SK-N-SH (cell line): Measurements from ENCODE around the gene PGAP2. TPM values are rescaled to one million over a fixed set of nuclear protein-coding genes. Genes with fewer than 3 reads are reported as not detected.

Experiments used
- CTCF ChIA-PET: fragments of 300-600, 350-600 bp; formaldehyde crosslinking; extraction: SDS; loops from one replicate; lab custom pipeline; 2021; lab: Yijun Ruan, JAX
- POLR2A ChIA-PET: fragments of 350-600 bp; sonication (Branson Sonifier 250); formaldehyde crosslinking; extraction: SDS; loops from one replicate; lab custom pipeline; 2020; ENCODE audit warnings: antibody characterized with exemption, inconsistent platforms; lab: Yijun Ruan, JAX
- DNase-seq: peaks from one replicate; pipeline ENCODE4 v3.0.0; 2012
- H2AFZ ChIP-seq: fragments of 200-600 bp; sonication (generic); 2 replicates; pipeline ENCODE4 v1.8.1; 2016; ENCODE audit warnings: antibody characterized with exemption, mild to moderate bottlenecking, low read depth
- H3F3A ChIP-seq: fragments of 200-600 bp; sonication (generic); replicated peaks from 2 replicates; pipeline ENCODE3; 2016; ENCODE audit warnings: antibody characterized with exemption, mild to moderate bottlenecking; ENCODE audit not compliant: insufficient read depth
- H3K27ac ChIP-seq, 2 experiments: fragments of 200-500 bp in 1 of 2; fragments of 200-600 bp in 1 of 2; sonication (Bioruptor generic) in 1 of 2; sonication (generic), shearing (Covaris generic) in 1 of 2; 2 replicates each; pipeline versions ENCODE4 v1.5.1 to v1.6.1; 2014 to 2016; ENCODE audit warnings: low read depth in 2 of 2, inconsistent platforms in 1 of 2, low read length in 1 of 2, mild to moderate bottlenecking in 1 of 2, mixed read lengths in 1 of 2
- H3K27me3 ChIP-seq: fragments of 200-600 bp; sonication (generic), shearing (Covaris generic); 2 replicates; pipeline ENCODE4 v1.6.1; 2016; ENCODE audit warnings: mixed run types; ENCODE audit not compliant: insufficient read depth
- H3K36me3 ChIP-seq, 2 experiments: fragments of 200-500 bp in 1 of 2; fragments of 200-600 bp in 1 of 2; sonication (Bioruptor generic) in 1 of 2; sonication (generic) in 1 of 2; replicated peaks in 1 of 2; 2 replicates each; pipeline versions ENCODE3 to v1.5.1; 2014 to 2016; ENCODE audit warnings: low read length in 1 of 2, mild to moderate bottlenecking in 1 of 2; ENCODE audit not compliant: insufficient read depth in 2 of 2, control insufficient read depth in 1 of 2
- H3K4me1 ChIP-seq, 2 experiments: fragments of 200-500 bp in 1 of 2; fragments of 200-600 bp in 1 of 2; sonication (Bioruptor generic) in 1 of 2; sonication (generic), shearing (Covaris generic) in 1 of 2; 2 replicates each; pipeline versions ENCODE4 v1.5.1 to v1.6.1; 2014 to 2016; ENCODE audit warnings: low read depth in 1 of 2, low read length in 1 of 2, mixed run types in 1 of 2; ENCODE audit not compliant: insufficient read depth in 2 of 2, control insufficient read depth in 1 of 2
- H3K4me2 ChIP-seq: fragments of 200-600 bp; sonication (generic), shearing (Covaris generic); 2 replicates; pipeline ENCODE4 v1.6.1; 2017; ENCODE audit warnings: mixed run types
- H3K4me3 ChIP-seq, 2 experiments: fragments of 200-500 bp in 1 of 2; fragments of 200-600 bp in 1 of 2; sonication (Bioruptor generic) in 1 of 2; sonication (generic), shearing (Covaris generic) in 1 of 2; 2 replicates each; pipeline versions ENCODE4 v1.5.1 to v1.8.1; 2014 to 2016; ENCODE audit warnings: low read depth in 2 of 2, inconsistent platforms in 1 of 2, low read length in 1 of 2, mild to moderate bottlenecking in 1 of 2, mixed read lengths in 1 of 2, moderate library complexity in 1 of 2
- H3K79me2 ChIP-seq: fragments of 200-600 bp; sonication (generic); 2 replicates; pipeline ENCODE4 v1.8.1; 2017; ENCODE audit warnings: mild to moderate bottlenecking; ENCODE audit not compliant: insufficient read depth
- H3K9ac ChIP-seq: fragments of 200-600 bp; sonication (generic); 2 replicates; pipeline ENCODE4 v1.6.1; 2017; ENCODE audit warnings: mixed run types
- H3K9me2 ChIP-seq: fragments of 200-600 bp; sonication (generic); 2 replicates; pipeline ENCODE4 v1.6.1; 2017; ENCODE audit warnings: mixed run types
- H3K9me3 ChIP-seq: fragments of 200-600 bp; sonication (generic); 2 replicates; pipeline ENCODE4 v1.6.1; 2017; ENCODE audit warnings: mixed run types, mild to moderate bottlenecking, moderate library complexity
- H4K20me1 ChIP-seq: fragments of 200-600 bp; sonication (generic); 2 replicates; pipeline ENCODE4 v1.6.1; 2017; ENCODE audit warnings: mild to moderate bottlenecking, mixed run types; ENCODE audit not compliant: insufficient read depth
- EZH2phosphoT487 ChIP-seq: fragments of 200-600 bp; sonication (generic); IDR thresholded peaks from 2 replicates; pipeline ENCODE4 v1.6.1; 2017; ENCODE audit warnings: low read depth, mixed run types, mild to moderate bottlenecking, antibody characterized with exemption, moderate library complexity, borderline replicate concordance
- FOSL2 ChIP-seq: IDR thresholded peaks from 2 replicates; pipeline ENCODE4 v1.4.0; 2012; ENCODE audit warnings: low read depth, mild to moderate bottlenecking, moderate library complexity, borderline replicate concordance
- FOXJ3 ChIP-seq: sonication (generic); formaldehyde crosslinking; IDR thresholded peaks from 2 replicates; pipeline ENCODE4 v1.5.1; 2020; ENCODE audit warnings: mild to moderate bottlenecking, missing genetic modification reagents
- FOXM1 ChIP-seq: IDR thresholded peaks from 2 replicates; pipeline ENCODE4 v1.4.0; 2012; ENCODE audit warnings: low read depth, mild to moderate bottlenecking
- GABPA ChIP-seq: IDR thresholded peaks from 2 replicates; pipeline ENCODE4 v1.4.0; 2012; ENCODE audit warnings: low read depth, mild to moderate bottlenecking
- GATA2 ChIP-seq: sonication (generic); formaldehyde crosslinking; IDR thresholded peaks from 2 replicates; pipeline ENCODE4 v1.5.0; 2020; ENCODE audit warnings: mild to moderate bottlenecking, missing genetic modification reagents
- JUND ChIP-seq: IDR thresholded peaks from 2 replicates; pipeline ENCODE4 v1.4.0; 2012
- NRF1 ChIP-seq: IDR thresholded peaks from 2 replicates; pipeline ENCODE4 v1.6.1; 2012; ENCODE audit warnings: low read depth, mild to moderate bottlenecking, low read length
- POLR2AphosphoS5 ChIP-seq: IDR thresholded peaks from 2 replicates; pipeline ENCODE4 v1.6.1; 2012; ENCODE audit warnings: low read depth, low read length
- TAF1 ChIP-seq: IDR thresholded peaks from 2 replicates; pipeline ENCODE4 v1.6.1; 2012; ENCODE audit warnings: low read depth, mild to moderate bottlenecking, low read length, moderate library complexity, borderline replicate concordance
- WGBS: methylation state at CpG from one replicate; pipeline ENCODE4 v1.1.6; 2017; ENCODE audit warnings: low lambda C conversion rate; 5-methylcytosine and 5-hydroxymethylcytosine counted together
- polyA plus RNA-seq, 3 experiments: library from polyadenylated mRNA; depleted of rRNA; stranded (reverse); fragments of >200 nt; gene quantifications; 2 replicates each; pipeline ENCODE4 v1.2.3, GENCODE V29; 2012
- TF ChIP-seq, protein P1 (sequence below): fragments of 200-600 bp; sonication (generic); IDR thresholded peaks from 2 replicates; pipeline ENCODE4 v1.6.1; 2017; ENCODE audit warnings: antibody characterized with exemption, mild to moderate bottlenecking, moderate library complexity
- TF ChIP-seq, protein P2 (sequence below): IDR thresholded peaks from 2 replicates; pipeline ENCODE4 v1.4.0; 2012; ENCODE audit warnings: low read depth, borderline replicate concordance
- TF ChIP-seq, protein P3 (sequence below): fragments of 150-350 bp; IDR thresholded peaks from 2 replicates; pipeline ENCODE4 v1.6.1; 2016; ENCODE audit warnings: mild to moderate bottlenecking, low read depth, low read length
- TF ChIP-seq, protein P4 (sequence below): IDR thresholded peaks from 2 replicates; pipeline ENCODE4 v1.4.0; 2012; ENCODE audit warnings: low read depth
- TF ChIP-seq, protein P5 (sequence below): IDR thresholded peaks from 2 replicates; pipeline ENCODE4 v1.6.1; 2012; ENCODE audit warnings: mild to moderate bottlenecking, low read depth, low read length, moderate library complexity
- TF ChIP-seq, protein P6 (sequence below): fragments of 150-350 bp; IDR thresholded peaks from 2 replicates; pipeline ENCODE4 v1.6.1; 2017; ENCODE audit warnings: antibody characterized with exemption, low read length, low read depth, borderline replicate concordance

PGAP2 gene
- polyA plus RNA-seq, 1 of the 3 experiments (the other 2 are of a cell fraction), result 41.3 TPM

DNA sequence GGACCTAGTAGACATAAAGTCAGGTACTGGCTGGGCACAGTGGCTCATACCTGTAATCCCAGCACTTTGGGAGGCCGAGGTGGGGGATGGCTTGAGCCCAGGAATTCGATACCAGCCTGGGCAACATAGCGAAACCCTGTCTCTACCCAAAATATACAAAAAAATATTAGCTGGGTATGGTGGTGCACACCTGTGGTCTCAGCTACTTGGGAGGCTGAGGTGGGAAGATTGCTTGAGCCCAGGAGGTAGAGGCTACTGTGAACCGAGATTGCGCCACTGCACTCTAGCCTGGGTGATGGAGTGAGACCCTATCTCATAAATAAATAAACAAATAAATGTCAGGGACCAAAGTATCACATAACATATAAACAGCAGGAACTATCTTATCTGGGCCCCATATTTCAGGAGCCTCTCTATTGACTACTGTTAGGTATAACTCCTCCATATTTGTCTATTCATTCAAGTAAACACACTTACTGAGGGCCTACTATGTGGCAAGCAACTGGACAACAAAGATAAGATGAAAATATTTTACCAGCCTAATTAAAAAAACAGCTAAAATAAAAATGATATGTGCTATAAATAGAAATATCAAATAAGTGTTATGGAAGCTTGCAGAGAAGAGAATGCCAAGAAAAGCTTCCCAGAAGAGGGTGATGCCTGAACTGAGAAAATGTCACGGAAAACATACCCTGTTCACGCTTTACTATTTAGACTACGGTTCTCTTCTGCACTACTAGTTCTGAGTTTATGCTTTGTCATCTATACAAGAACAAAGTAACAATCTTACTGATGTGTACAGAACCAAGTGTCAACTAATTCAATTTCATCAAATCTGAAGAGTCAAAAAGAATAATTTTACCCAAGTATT is 13.0 kb upstream of the PGAP2 start:
- Histone ChIP-seq H3K4me1 (peaks cover 0 to 5% of the 10 kb centered on the region in 2 experiments; a peak in 2 of 4 replicates), H3K4me2 (peak overlapping the region; percentile 85), H3K4me3 (peak overlapping the region; percentile 73 to 81), H3K27me3 (no peaks in the 10 kb centered on the region), H4K20me1 (peaks cover 36% of the 10 kb centered on the region), H3K9me2 (no peaks in the 10 kb centered on the region), H3K9ac (peak overlapping the region; percentile 95; the same call in 1 of the 2 replicates), H3K27ac (no peak overlapping the region), H3F3A (peaks cover 4% of the 10 kb centered on the region), H3K9me3 (no peaks in the 10 kb centered on the region), H3K79me2 (peaks cover 78% of the 10 kb centered on the region), H2AFZ (no peak overlapping the region), H3K36me3 (peaks cover 0 to 24% of the 10 kb centered on the region in 2 experiments)
- POLR2A ChIA-PET, result no interaction called here
- TF ChIP-seq, protein P1, sequence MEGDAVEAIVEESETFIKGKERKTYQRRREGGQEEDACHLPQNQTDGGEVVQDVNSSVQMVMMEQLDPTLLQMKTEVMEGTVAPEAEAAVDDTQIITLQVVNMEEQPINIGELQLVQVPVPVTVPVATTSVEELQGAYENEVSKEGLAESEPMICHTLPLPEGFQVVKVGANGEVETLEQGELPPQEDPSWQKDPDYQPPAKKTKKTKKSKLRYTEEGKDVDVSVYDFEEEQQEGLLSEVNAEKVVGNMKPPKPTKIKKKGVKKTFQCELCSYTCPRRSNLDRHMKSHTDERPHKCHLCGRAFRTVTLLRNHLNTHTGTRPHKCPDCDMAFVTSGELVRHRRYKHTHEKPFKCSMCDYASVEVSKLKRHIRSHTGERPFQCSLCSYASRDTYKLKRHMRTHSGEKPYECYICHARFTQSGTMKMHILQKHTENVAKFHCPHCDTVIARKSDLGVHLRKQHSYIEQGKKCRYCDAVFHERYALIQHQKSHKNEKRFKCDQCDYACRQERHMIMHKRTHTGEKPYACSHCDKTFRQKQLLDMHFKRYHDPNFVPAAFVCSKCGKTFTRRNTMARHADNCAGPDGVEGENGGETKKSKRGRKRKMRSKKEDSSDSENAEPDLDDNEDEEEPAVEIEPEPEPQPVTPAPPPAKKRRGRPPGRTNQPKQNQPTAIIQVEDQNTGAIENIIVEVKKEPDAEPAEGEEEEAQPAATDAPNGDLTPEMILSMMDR, result no peak
- TF ChIP-seq, protein P2, sequence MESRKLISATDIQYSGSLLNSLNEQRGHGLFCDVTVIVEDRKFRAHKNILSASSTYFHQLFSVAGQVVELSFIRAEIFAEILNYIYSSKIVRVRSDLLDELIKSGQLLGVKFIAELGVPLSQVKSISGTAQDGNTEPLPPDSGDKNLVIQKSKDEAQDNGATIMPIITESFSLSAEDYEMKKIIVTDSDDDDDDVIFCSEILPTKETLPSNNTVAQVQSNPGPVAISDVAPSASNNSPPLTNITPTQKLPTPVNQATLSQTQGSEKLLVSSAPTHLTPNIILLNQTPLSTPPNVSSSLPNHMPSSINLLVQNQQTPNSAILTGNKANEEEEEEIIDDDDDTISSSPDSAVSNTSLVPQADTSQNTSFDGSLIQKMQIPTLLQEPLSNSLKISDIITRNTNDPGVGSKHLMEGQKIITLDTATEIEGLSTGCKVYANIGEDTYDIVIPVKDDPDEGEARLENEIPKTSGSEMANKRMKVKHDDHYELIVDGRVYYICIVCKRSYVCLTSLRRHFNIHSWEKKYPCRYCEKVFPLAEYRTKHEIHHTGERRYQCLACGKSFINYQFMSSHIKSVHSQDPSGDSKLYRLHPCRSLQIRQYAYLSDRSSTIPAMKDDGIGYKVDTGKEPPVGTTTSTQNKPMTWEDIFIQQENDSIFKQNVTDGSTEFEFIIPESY, result no peak
- TF ChIP-seq POLR2AphosphoS5, result no peak
- no peak for TF ChIP-seq EZH2phosphoT487
- TF ChIP-seq, protein P3, sequence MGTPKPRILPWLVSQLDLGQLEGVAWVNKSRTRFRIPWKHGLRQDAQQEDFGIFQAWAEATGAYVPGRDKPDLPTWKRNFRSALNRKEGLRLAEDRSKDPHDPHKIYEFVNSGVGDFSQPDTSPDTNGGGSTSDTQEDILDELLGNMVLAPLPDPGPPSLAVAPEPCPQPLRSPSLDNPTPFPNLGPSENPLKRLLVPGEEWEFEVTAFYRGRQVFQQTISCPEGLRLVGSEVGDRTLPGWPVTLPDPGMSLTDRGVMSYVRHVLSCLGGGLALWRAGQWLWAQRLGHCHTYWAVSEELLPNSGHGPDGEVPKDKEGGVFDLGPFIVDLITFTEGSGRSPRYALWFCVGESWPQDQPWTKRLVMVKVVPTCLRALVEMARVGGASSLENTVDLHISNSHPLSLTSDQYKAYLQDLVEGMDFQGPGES, result no peak
- no peak for TF ChIP-seq FOSL2
- no peak for TF ChIP-seq NRF1
- TF ChIP-seq, protein P4, sequence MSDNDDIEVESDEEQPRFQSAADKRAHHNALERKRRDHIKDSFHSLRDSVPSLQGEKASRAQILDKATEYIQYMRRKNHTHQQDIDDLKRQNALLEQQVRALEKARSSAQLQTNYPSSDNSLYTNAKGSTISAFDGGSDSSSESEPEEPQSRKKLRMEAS, result no peak
- TF ChIP-seq FOXM1, result no peak
- no peak for TF ChIP-seq TAF1
- no peak for TF ChIP-seq GABPA
- no peak for TF ChIP-seq GATA2 (CRISPR knock-in tag)
- TF ChIP-seq JUND, result no peak
- TF ChIP-seq, protein P5, sequence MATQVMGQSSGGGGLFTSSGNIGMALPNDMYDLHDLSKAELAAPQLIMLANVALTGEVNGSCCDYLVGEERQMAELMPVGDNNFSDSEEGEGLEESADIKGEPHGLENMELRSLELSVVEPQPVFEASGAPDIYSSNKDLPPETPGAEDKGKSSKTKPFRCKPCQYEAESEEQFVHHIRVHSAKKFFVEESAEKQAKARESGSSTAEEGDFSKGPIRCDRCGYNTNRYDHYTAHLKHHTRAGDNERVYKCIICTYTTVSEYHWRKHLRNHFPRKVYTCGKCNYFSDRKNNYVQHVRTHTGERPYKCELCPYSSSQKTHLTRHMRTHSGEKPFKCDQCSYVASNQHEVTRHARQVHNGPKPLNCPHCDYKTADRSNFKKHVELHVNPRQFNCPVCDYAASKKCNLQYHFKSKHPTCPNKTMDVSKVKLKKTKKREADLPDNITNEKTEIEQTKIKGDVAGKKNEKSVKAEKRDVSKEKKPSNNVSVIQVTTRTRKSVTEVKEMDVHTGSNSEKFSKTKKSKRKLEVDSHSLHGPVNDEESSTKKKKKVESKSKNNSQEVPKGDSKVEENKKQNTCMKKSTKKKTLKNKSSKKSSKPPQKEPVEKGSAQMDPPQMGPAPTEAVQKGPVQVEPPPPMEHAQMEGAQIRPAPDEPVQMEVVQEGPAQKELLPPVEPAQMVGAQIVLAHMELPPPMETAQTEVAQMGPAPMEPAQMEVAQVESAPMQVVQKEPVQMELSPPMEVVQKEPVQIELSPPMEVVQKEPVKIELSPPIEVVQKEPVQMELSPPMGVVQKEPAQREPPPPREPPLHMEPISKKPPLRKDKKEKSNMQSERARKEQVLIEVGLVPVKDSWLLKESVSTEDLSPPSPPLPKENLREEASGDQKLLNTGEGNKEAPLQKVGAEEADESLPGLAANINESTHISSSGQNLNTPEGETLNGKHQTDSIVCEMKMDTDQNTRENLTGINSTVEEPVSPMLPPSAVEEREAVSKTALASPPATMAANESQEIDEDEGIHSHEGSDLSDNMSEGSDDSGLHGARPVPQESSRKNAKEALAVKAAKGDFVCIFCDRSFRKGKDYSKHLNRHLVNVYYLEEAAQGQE, result no peak
- TF ChIP-seq, protein P6, sequence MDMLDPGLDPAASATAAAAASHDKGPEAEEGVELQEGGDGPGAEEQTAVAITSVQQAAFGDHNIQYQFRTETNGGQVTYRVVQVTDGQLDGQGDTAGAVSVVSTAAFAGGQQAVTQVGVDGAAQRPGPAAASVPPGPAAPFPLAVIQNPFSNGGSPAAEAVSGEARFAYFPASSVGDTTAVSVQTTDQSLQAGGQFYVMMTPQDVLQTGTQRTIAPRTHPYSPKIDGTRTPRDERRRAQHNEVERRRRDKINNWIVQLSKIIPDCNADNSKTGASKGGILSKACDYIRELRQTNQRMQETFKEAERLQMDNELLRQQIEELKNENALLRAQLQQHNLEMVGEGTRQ, result no peak
- no peak for TF ChIP-seq FOXJ3 (CRISPR knock-in tag)
- 96% methylated on average over 8 of the region's 8 CpGs for WGBS
- CTCF ChIA-PET, result interaction anchor here (0.7 to 1.3 kb wide), 4 partner anchors 12 to 454 kb away, joined by 3 to 4 read pairs (median 3); no protein-coding TSS in a partner anchor
- DNase-seq, result no peak
